DMS 273 (cell line): ENCODE results near the gene MAP3K10.
"Not testable (repeated sequence)": the region's sequence is repeated elsewhere in the genome, so short reads cannot be mapped to it uniquely, and the experiment has no call there.

Source experiments
- DNase-seq: peaks from one replicate; lab custom pipeline; 2025; ENCODE audit not compliant: unreplicated experiment; lab: John Stamatoyannopoulos, UW

The MAP3K10 gene

DNA sequence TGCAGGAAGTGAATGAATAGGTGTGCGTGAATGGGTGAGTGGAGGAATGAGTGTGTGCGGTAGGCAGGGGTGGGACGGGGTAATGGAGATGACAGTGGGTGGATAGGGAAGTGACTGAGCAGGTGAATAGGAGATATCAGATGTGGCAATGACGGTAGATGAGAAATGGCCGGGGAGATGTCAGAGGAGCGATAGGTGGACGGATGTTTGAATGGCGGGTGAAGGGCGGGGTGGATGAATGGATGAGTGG, 25.5 kb downstream of the MAP3K10 start:
- no peak for DNase-seq

DNA sequence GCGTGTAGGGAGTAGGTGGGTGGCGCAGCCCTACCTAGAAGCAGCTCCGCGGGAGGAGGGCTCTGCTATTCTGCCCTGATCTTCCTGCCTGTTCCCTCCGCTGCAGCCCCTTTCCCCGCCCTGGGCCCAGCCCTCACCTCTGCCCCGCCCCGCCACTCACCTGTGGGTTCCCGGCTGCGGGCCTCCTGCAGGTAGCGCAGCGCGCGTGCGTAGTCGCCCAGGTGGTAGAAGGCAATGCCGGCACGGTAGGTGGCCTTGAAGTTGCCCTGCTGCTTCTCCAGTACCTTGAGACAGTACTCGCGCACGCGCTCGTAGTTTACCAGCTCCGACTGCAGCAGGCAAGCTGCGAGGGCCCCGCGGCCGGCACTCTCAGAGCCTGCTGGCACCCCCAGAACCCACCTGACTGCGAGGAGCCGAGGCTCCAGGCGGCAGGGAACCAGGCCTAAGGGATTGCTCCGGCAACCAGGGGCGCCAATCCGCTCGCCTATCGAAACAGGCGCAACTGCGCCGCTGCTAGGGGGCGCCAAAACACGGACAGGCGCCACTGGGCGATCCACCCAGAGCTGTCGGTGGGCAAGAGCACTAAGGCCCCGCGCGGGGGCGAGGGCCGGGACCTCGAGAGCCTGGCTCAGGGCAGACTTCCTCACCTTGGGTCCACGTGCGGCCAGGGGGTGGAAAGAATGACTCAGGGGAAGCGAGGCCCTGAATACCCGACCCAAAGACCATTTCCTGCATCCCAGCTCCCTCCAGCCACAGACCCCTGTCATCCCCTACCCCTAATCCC, 26.0 kb downstream of the MAP3K10 start:
- DNase-seq, result peak; percentile 74

DNA sequence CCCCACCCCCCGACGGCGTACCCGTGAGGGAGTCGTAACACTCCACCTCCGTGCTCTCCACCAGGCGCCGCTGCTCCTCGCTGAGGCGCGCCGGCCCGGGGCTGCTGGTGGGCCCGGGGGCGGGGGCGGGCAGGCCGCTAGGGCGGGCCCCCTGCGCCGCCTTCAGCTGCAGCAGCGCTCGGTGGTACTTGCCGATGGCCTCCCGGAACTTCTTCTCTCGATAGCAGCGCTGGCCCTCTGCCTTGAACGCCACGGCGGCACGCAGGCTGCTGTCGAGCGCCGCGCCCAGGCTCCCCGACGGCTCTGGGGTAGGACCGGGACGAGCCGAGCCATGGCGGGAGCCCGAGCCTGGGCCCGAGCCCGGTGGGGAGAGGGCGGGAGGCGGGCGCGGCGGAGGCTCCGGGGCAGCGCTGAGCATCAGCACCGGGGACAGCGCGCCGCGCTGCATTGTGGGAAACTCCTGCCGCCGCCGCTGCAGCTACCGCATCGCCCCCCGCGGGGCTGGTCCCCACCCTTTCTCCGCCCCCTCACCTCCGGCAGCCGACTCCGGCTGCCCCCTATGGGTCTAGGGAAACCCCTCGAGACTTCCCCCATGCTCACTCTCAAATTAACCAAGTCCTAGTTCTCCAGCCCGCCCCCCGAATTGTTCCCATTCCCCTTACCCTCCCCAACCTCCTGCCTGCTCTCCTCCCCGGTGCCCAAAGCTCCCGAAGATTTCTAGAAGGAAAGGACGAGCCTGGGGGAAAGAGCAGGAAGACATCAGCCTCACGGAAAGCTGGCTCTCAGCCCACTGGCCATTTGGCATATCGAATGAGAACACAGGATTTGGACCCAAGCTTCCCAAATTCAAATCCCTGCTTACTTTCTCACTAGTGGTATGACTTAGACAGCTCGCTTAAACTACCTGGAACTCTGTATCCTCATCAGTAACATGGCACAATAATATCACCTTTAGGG, 27.0 kb downstream of the MAP3K10 start, which contains the start of gene TTC9B:
Gene TTC9B (minus strand): TSS at position 451 of the 957 bp plus-strand sequence. CDS start 3 bp downstream, at position 448.
- DNase-seq, result peak; percentile 75

DNA sequence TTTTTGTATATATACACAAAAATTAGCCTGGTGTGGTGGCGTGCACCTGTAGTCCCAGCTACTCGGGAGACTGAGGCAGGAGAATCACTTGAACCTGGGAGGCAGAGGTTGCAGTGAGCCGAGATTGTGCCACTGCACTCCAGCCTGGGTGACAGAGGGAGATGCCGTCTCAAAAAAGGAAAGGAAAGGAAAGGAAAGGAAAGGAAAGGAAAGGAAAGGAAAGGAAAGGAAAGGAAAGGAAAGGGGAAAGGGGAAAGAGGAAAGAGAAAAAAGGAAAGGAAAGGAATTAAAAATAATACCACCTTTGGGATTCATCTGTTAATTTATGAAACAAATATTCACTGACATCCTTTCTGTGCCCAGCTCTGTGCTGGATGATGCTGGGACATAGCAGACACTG, 27.8 kb downstream of the MAP3K10 start:
- DNase-seq, result not testable (repeated sequence)

DNA sequence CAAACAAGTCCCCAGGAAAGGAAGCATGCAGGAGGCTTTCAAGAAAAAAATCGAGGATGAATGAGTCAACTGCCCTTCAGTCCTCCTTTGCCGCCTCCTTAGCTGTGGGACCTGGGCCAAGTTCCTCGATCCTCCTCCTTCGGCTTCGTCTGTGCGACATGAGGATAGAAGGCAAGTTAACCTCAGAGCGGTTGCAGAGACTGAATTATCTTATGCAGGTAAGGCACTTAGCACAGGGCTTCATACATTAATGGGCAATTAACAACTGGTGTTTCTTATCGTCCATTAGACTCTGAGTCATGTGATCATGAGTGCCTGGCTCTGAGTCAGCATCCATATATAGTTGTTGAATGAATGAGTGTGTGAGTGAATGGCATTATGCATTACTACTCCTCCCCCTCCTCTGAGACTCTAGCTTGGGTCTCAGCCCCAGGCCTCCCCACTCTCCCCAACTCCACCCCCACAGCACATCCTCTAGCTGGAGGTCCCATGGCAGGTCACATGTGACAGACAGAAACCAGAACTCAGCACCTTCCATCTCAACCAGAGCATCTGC, 28.6 kb downstream of the MAP3K10 start:
- DNase-seq, result peak; percentile 61

DNA sequence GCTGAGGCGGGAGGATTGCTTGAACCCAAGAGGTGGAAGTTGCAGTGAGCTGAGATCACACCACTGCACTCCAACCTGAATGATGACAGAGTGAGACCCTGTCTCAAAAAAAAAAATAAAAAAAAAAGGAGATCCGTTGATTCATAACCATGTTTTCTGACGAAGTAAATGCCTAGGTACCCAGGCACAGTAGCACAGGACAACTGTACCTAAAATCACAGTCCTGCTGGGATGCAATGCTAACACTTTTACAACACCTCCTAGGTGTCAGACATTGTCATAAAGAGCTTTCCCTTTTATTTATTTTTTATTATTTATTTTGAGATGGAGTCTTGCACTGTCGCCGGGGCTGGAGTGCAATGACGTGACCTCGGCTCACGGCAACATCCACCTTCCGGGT, 29.4 kb downstream of the MAP3K10 start:
- DNase-seq, result no peak

DNA sequence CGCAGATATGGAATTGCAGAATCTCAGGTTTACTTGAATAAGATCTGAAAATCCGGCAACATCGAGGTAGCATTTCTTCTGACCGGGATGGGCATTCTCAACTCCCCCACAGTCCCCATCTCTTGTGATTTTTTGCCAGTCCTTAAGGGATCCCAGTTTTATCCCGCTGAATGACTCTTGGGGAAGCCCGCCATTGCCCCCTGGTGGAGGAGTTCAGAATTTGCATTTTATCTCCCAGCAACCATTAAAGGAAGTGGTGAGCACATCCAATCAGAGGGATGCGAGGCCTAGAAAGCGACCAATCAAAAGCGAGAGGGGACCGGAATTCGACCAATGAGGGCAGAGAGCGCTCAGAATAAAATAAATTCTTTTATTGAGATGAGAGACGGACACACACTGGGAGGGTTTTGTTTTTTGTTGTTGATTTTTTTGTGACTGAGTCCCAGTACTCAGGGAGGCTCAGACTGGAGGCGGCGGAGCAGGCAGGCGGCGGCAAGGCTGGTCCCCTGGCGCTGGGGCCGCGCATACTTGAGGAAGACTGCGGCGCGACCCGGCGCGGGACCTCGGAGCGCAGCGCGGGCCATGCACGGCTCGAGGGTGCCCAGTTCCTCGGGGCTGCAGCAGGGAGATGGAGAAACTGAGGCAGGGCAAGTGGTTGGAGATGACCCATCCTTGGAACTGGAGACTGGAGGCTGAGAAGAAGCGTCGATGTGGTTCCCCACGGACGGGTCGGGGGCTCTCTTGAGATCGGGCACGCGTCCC, 30.8 kb downstream of the MAP3K10 start:
- peak; percentile 97 for DNase-seq

DNA sequence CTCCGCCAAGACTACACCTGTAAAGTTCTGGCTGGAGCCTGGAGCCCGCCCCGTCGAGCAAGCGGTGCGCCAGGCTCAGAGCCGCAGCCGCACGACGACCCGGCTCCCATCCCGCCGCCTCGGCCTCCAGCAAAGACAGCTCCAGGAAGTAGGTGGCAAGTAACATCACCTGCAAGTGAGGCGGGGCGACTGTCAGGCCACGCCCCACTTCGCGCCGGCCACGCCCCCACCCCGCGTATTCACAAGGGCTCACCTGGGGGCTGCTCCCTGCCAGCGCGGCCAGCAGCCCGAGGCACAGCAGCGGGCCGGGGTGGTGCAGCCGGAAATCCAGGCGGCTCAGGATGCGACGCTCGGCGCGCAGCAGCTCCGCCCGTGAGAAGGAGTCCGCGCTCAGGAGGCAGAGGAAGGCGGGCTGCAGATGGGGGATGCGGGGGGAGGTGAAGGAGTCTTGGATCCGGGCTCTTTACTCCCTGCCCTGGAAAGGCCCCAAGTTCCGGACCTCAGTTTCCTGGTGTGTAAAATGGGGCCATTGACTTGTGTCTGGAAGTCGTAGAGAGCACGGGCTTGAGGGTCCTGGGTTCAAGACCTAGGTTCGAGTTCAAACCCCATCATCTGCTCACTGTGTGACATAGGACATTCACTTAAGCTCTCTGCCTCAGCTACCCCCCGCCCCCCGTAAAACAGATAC, 32.1 kb downstream of the MAP3K10 start:
- DNase-seq, result no peak

DNA sequence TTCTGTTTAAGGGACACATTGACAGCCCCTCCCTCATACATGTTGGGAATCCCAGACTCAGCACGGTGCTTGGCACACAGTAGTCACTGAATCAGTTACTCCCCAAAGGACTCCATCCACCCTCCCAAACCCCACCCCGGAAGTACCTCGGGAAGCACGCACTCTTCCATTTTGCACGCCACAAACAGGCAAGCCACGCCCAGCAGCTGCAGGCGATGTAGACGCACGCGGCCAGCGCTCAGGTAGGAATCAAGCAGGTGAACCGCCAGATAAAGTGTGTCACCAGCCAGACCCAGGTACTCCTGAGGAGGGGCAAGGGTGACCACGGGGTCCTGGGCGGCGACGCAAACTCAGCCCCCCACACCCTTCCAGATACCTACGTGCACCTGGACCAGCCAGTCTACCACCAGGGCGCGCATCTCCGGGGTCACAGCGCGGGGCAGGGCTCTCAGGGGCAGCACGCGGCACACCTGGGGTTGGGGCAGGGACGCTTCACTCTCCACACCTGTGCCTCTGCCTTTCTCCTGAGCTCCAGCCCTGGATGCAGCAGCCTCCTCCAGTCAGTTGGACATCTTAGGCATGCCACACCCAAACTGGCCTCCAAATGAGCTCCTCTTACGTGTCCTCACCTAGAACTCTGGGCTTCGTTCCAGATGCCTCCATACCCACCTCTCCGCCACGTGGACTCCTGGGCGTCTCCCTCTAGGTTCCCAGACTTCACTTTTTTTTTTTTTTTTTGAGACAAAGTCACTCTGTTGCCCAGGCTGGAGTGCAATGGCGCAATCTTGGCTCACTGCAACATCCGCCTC, 33.3 kb downstream of the MAP3K10 start:
- no peak for DNase-seq

DNA sequence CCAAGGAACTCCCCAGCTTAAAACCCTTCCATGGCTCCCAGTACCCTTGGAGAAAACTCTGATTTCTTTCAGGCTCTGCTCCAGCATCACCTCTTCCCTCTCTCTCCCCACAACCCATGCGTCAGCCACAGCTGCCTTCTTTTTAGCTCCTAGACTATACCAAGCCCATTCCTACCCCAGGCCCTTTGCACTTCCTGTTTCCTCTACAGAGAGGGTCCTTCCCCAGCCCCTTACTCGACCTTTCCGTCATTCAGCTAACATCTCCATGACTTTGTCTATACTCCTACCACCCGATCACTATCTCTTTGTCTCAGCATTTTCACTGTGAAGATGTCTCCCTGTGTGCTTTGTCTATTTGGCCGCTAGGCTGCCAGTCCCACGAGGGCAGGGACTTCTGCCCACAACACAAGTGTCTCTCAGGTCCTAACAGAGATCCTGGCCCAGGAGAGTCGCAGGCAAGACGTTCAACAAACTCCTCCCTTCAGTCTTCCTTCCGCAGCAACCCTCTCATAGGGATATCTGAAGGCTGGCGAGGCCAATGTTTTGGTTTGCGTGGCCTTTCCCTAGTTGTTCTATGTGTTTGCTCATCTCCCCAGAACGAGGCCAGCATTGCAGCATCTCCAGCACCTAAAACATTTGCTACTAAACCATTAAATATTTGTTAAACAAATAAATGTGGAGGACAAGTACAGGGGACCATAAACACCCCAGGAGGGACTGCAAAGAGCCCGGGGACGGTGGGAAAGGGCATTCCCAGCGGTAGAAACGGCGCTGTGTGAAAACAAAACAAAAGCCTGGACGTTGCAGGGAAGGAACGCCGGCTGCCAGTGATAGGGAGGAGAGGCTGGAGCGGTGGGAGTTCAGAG, 34.4 kb downstream of the MAP3K10 start:
- DNase-seq, result no peak

DNA sequence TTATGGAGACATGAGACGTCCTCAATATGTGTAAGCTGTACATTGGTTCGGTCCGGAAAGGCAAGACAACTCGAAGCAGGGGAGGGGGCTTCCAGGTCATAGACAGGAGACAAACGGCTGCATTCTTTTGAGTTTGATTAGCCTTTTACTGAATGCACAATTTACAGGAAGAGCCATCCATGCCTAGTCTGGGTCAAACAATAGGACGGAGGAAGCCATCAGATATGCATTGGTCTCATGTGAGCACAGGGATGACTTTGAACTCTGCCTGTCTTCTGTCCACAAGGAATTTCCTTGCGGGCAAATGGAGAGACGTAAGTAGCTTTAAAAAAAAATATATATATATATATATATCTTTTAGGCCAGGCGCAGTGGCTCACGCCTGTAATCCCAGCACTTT, 37.1 kb downstream of the MAP3K10 start:
- no peak for DNase-seq

DNA sequence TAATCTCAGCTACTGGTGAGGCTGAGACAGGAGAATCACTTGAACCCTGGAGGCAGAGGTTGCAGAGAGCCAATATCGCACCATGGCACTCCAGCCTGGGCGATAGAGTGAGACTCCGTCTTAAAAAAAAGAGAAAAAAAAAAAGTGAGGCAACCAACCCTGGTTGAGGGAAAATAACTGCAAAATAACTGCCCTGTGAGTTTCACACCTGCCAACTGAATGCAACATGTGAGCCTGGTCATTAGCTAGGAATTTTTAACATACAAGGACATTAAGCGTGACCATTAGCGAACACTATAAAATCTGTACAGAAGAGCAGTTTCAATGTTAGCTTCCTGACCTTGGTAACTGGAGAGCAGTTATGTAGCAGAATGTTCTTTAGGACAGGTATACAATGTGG, 37.6 kb downstream of the MAP3K10 start:
- DNase-seq, result no peak

DNA sequence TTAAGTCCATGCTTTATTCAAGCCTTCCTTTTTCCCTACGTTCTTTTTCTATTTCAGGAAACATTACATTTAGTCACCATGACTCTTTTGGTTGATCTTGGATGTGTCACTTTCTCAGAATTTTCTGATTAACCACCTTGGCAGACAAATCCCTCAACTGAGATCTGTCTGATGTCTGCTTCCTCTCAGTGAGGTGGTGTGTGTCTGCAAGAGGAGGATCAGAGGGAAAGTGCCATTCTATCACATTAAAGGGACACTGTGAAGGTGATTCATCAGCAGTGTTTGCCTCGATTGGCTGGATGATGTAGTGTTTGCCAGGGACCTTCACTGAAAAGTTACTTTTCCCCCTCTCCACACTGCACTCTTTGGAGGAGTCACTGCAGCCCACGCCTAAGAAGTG, 38.3 kb downstream of the MAP3K10 start:
- DNase-seq, result no peak

DNA sequence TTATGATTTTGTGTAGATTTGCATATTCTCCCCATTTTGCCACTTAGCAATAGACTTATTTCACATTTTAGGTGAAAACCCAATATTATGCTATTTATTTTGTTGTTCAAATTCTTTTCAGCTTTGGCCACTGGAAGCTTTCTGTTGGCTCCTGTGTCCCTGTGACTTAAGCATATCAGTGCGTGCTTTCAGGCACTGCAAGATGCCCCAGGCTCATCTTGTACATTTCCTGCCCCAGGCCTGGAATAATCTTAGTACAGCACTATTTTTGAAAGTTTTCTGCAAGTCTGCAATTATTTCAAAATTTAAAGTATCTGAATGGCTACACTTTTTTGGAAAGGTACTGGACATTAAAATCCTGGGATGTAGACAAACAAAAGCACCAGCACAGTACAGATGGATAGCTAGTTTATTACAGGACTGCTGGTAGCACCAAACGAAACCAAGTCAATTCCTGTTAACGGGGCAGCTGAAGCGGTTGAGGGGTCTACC, 38.7 kb downstream of the MAP3K10 start:
- no peak for DNase-seq

DNA sequence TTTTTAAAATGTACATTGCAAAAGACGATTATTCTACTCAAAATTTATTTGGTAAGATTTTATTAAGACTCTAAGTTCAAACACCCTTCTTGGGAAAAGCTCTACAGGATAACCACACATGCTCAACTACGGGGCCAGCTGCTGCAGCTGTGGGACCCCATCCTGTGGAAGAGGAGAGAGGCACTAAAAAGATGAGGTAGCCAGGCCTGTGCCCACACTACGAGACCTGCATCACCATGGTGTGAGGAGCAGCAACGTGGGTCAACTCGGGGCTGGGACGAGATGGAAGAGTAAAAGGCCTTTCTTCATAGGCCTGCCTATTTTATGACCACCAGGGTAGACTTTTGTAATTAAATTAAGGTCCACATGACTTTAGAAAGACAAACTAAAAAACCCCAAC, 39.8 kb downstream of the MAP3K10 start:
- DNase-seq, result no peak

DNA sequence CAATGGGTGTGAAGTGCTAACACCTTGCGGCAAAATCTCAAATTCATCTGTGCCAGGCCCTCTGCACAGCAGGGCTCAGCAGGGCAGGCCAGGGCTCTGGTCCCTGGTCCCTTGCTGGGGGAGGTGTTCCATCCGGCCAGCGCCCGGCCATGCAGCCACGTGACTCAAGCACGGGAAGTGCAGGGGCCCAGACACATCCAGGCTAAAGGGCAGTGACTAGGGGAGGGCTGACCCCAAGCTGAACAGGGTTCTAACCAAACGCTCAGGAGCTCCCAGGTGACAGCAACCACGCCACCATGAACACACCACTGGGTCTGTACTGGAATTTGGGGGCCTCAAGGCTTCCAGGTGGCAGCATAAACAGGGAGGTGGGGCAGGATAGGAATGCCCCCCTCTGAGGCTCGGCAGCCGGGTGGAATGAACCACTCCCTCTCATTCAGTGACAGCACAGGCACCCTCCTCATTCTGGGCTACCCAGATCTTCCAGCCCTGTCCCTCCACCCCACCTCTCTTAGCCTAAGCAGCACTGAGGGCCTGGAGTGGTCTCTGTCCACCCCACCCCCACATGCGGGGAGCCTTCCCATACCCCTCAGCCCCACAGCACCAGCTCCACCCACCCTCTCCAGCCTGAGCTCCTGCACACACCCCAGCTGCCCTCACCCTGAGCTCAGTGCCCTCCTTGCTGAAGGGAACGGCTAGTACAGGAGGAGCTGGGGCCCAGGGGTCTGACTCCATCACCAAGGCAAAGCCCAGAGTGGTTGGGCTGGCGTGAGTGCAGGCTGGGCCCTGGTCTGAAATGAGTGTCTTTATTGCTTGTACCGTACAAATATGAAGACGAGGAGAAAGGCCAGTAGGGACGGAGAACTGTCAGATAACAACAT, 40.6 kb downstream of the MAP3K10 start:
- DNase-seq, result no peak

DNA sequence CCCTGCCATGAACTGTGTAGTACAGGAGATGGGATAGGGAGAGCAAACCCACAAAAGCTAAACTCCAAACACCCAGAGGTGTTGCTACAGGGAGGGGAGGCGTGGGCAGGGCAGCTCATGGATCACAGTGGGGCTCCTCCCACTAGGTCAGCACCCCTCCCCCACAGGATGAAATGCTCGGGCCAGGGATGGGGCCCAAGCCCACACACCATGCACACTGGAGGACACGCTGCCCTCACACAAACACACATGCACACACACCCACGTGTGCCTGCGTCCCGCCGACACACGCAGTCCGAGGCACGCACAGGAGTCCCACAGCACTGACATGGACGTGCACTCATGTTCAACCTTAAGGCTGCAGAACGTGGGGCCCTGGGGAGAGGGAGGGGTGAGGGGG, 41.3 kb downstream of the MAP3K10 start:
- no peak for DNase-seq
